Fibroblast of lung (primary cell): ENCODE measurements around the gene GLT6D1. TPM values are rescaled to one million over a fixed set of nuclear protein-coding genes. Genes with fewer than 3 reads are reported as not detected.

Source experiments
- DNase-seq, 2 donors: peaks; one replicate each; pipeline versions ENCODE4 v3.0.0 to v3.0.0-alpha.2; 2010; ENCODE audit warnings: low read depth in 2 of 2
- H2AFZ ChIP-seq: 2 replicates; pipeline ENCODE4 v1.5.1; 2012; ENCODE audit warnings: low read length, control low read depth, inconsistent platforms
- H3K27ac ChIP-seq: 2 replicates; pipeline ENCODE4 v1.5.1; 2011; ENCODE audit warnings: low read length, control low read depth; ENCODE audit not compliant: insufficient read depth
- H3K27me3 ChIP-seq: 2 replicates; pipeline ENCODE4 v1.5.1; 2011; ENCODE audit warnings: mild to moderate bottlenecking, low read length; ENCODE audit not compliant: control insufficient read depth, insufficient read depth
- H3K36me3 ChIP-seq: 2 replicates; pipeline ENCODE4 v1.5.1; 2011; ENCODE audit warnings: low read length; ENCODE audit not compliant: control insufficient read depth, insufficient read depth
- H3K4me1 ChIP-seq: 2 replicates; pipeline ENCODE4 v1.5.1; 2011; ENCODE audit warnings: low read length; ENCODE audit not compliant: control insufficient read depth, insufficient read depth; ENCODE audit errors: extremely low read depth
- H3K4me2 ChIP-seq: 2 replicates; pipeline ENCODE4 v1.5.1; 2011; ENCODE audit warnings: low read length, control low read depth; ENCODE audit not compliant: insufficient read depth; ENCODE audit errors: extremely low read depth
- H3K4me3 ChIP-seq, 4 experiments: fragments of 200-600 bp in 1 of 4; sonication (generic) in 1 of 4; replicated peaks in 1 of 4; 2 replicates each; pipeline ENCODE4 v1.5.1; 2011 to 2016; ENCODE audit warnings: low read length in 4 of 4, low read depth in 3 of 4, mild to moderate bottlenecking in 3 of 4, control low read depth in 2 of 4, inconsistent platforms in 1 of 4, mixed read lengths in 1 of 4; ENCODE audit not compliant: insufficient read depth in 1 of 4; ENCODE audit errors: control extremely low read depth in 1 of 4
- H3K79me2 ChIP-seq: 2 replicates; pipeline ENCODE4 v1.5.1; 2012; ENCODE audit warnings: mild to moderate bottlenecking, low read length, inconsistent platforms; ENCODE audit not compliant: control insufficient read depth, insufficient read depth
- H3K9ac ChIP-seq: 2 replicates; pipeline ENCODE4 v1.5.1; 2011; ENCODE audit warnings: mild to moderate bottlenecking, low read length, control low read depth; ENCODE audit not compliant: insufficient read depth
- H3K9me3 ChIP-seq: 2 replicates; pipeline ENCODE4 v1.5.1; 2012; ENCODE audit warnings: low read depth, low read length; ENCODE audit not compliant: control insufficient read depth, insufficient read depth
- H4K20me1 ChIP-seq: 2 replicates; pipeline ENCODE4 v1.5.1; 2011; ENCODE audit warnings: low read length; ENCODE audit not compliant: control insufficient read depth, insufficient read depth; ENCODE audit errors: extremely low read depth
- CTCF ChIP-seq, 2 donors: IDR thresholded peaks in 1 of 2; conservative IDR thresholded peaks in 1 of 2; 1 replicate in 1 of 2; 2 replicates in 1 of 2; pipeline ENCODE4 v1.5.1; 2011 to 2012; ENCODE audit warnings: low read length in 2 of 2, control low read depth in 1 of 2, inconsistent platforms in 1 of 2, low read depth in 1 of 2, mild to moderate bottlenecking in 1 of 2
- EZH2 ChIP-seq: IDR thresholded peaks from 2 replicates; pipeline ENCODE4 v1.5.1; 2012; ENCODE audit warnings: low read length, control low read depth, mild to moderate bottlenecking; ENCODE audit errors: missing control alignments
- polyA plus RNA-seq, 2 donors: library from polyadenylated mRNA; depleted of rRNA in 1 of 2; stranded (reverse) in 1 of 2; unstranded in 1 of 2; fragments of >200 nt; gene quantifications; 2 replicates each; pipeline ENCODE4 v1.2.1, GENCODE V29; 2011 to 2012; ENCODE audit warnings: missing spikeins in 1 of 2
- total RNA-seq: library from RNA; depleted of rRNA; stranded (reverse); fragments of >200 nt; gene quantifications from 2 replicates; pipeline ENCODE4 v1.2.1, GENCODE V29; 2014

Gene GLT6D1
- total and polyA plus RNA-seq, 2 donors (not counting 1 experiment from before 2014, with no cell fraction given): not detected

GRCh38 chr9:135663451-135663770, 24.1 kb upstream of the GLT6D1 start:
- TF ChIP-seq EZH2 (no peak), CTCF (conservative IDR thresholded peaks at IDR 0.05 in 1 of 2, IDR thresholded peaks at IDR 0.05 in 1 of 2; ENCODE audit: low read depth in 1 of 2, low read length in 2 of 2) (no peak)
- no peak overlapping the region for H2AFZ ChIP-seq
- no peaks in the 10 kb centered on the region for H3K9me3 ChIP-seq
- H4K20me1 ChIP-seq: no peaks in the 10 kb centered on the region
- no peaks in the 10 kb centered on the region for H3K79me2 ChIP-seq
- no peaks in the 10 kb centered on the region for H3K27me3 ChIP-seq
- DNase-seq: no peak
- no peak overlapping the region for H3K9ac ChIP-seq
- no peak overlapping the region for H3K4me2 ChIP-seq
- no peaks in the 10 kb centered on the region for H3K36me3 ChIP-seq
- H3K4me3 ChIP-seq: no peak overlapping the region
- no peaks in the 10 kb centered on the region for H3K4me1 ChIP-seq
- H3K27ac ChIP-seq: no peak overlapping the region

GRCh38 chr9:135662758-135663450, 23.6 kb upstream of the GLT6D1 start, which contains the start of gene LCN9:
LCN9 (plus strand) TSS chr9:135663309; CDS start chr9:135663322, 13 bp downstream.
- Histone ChIP-seq H3K36me3 (no peaks in the 10 kb centered on the region), H3K4me2 (no peak within 1 kb of the TSS), H3K27ac (no peak within 1 kb of the TSS), H2AFZ (no peak within 1 kb of the TSS), H3K79me2 (no peaks in the 10 kb centered on the region), H3K9ac (no peak within 1 kb of the TSS), H4K20me1 (no peaks in the 10 kb centered on the region), H3K9me3 (no peaks in the 10 kb centered on the region), H3K4me1 (no peaks in the 10 kb centered on the region), H3K4me3 (no peak within 1 kb of the TSS), H3K27me3 (no peaks in the 10 kb centered on the region)
- DNase-seq: peak in 1 of 2 donors; percentile 4
- TF ChIP-seq EZH2 (no peak), CTCF (conservative IDR thresholded peaks at IDR 0.05 in 1 of 2, IDR thresholded peaks at IDR 0.05 in 1 of 2; ENCODE audit: low read depth in 1 of 2, low read length in 2 of 2) (no peak)

GRCh38 chr9:135661816-135662560, 22.6 kb upstream of the GLT6D1 start:
- TF ChIP-seq EZH2 (no peak), CTCF (conservative IDR thresholded peaks at IDR 0.05 in 1 of 2, IDR thresholded peaks at IDR 0.05 in 1 of 2; ENCODE audit: low read depth in 1 of 2, low read length in 2 of 2) (no peak)
- no peak overlapping the region for H2AFZ ChIP-seq
- DNase-seq: no peak
- no peak overlapping the region for H3K27ac ChIP-seq
- H3K4me1 ChIP-seq: no peaks in the 10 kb centered on the region
- H3K27me3 ChIP-seq: no peaks in the 10 kb centered on the region
- no peaks in the 10 kb centered on the region for H3K9me3 ChIP-seq
- no peak overlapping the region for H3K4me3 ChIP-seq
- no peak overlapping the region for H3K9ac ChIP-seq
- no peaks in the 10 kb centered on the region for H3K36me3 ChIP-seq
- no peaks in the 10 kb centered on the region for H4K20me1 ChIP-seq
- H3K79me2 ChIP-seq: no peaks in the 10 kb centered on the region
- H3K4me2 ChIP-seq: no peak overlapping the region
